Measurements from ENCODE around the gene GAK.

GAK gene

DNA sequence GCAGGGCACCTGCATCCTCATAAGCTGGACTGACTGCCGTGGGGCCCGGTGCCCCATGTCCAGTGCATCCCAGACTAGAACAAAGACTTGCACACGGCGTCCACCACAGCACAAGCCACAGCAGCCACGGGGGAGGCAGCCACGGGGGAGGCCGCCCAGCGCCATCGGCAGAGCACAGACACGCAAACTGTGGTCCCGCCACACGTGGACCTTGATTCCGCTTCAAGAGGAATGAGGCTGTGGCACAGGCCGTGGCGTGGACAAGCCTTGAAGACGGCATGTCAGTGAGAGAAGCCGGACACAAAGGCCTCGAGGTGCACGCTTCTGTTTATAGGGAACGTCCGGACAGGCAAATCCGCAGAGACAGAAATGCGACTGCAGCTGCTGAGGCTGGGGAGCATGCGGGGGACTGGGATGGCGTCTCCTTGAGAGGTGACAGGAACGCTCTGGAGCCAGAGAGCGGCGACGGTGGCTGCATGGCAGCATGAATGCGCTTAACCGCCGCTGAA, 96.1 kb downstream of the GAK start:
- no peaks in the 10 kb centered on the region for H3K4me1 ChIP-seq (ENCODE audit: control insufficient read depth in 1 of 2, insufficient read depth in 2 of 2, low read length in 2 of 2)
- peaks cover 4 to 7% of the 10 kb centered on the region in 2 donors for H3K27me3 ChIP-seq (ENCODE audit: control insufficient read depth in 1 of 2, insufficient read depth in 2 of 2, low read length in 2 of 2)
- no peaks in the 10 kb centered on the region for H3K36me3 ChIP-seq (ENCODE audit: control insufficient read depth in 1 of 2, insufficient read depth in 2 of 2, low read length in 2 of 2)
- H3K27ac ChIP-seq (ENCODE audit: low read depth, low read length), result no peak overlapping the region
- H3K4me3 ChIP-seq (ENCODE audit: low read depth in 1 of 2, low read length in 2 of 2), result no peak overlapping the region
- no peak overlapping the region for H3K9ac ChIP-seq (ENCODE audit: low read depth in 1 of 2, low read length in 2 of 2)
- H3K9me3 ChIP-seq (ENCODE audit: control insufficient read depth in 1 of 2, low read length in 2 of 2), result peaks cover 17 to 19% of the 10 kb centered on the region in 2 donors

DNA sequence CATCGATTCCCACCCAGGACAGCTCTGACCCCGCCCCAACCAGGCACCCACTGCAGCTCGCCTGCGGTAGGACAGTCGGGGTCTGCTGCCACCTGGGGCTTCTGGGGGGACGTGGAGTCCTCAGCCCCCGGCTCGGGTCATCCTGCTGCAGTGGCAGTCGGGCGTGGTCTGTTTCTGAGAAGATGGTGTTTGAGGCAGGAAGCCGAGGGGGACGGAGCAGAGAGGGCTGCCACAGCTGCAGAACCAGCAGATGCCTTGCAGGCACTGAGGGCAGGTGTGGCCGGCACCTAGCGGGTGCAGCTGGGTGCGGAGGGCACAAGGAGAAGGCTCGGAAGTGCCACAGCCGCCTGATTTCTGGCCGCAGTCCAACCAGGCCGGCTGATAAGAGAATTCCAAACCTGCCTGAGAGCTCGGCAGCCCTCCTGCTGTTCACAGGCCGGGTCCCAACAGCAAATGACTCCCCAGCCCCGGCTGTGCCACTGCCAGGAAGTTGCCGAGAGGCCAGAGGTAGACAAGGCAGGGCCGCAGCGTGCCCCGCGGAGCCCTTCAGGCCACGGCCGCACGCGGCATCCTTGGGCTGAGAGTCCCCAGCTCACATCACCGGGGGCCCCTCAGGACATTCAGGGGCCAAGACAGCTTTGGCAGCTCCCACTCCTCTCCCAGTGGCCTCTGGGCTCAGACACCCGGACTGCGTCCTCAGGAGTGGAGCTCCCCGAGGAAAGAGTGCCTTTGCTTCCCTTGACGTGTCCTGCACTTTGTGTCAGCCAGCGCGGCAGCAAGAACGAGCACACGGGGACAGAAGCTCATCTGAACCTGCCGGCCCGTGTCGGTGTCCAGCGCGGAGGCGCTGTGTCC, 96.7 kb downstream of the GAK start:
- Histone ChIP-seq H3K36me3 (ENCODE audit: control insufficient read depth in 1 of 2, insufficient read depth in 2 of 2, low read length in 2 of 2) (no peaks in the 10 kb centered on the region), H3K4me1 (ENCODE audit: control insufficient read depth in 1 of 2, insufficient read depth in 2 of 2, low read length in 2 of 2) (no peaks in the 10 kb centered on the region), H3K27me3 (ENCODE audit: control insufficient read depth in 1 of 2, insufficient read depth in 2 of 2, low read length in 2 of 2) (peaks cover 7 to 9% of the 10 kb centered on the region in 2 donors), H3K27ac (ENCODE audit: low read depth, low read length) (no peak overlapping the region), H3K4me3 (ENCODE audit: low read depth in 1 of 2, low read length in 2 of 2) (no peak overlapping the region), H3K9me3 (ENCODE audit: control insufficient read depth in 1 of 2, low read length in 2 of 2) (peaks cover 17 to 19% of the 10 kb centered on the region in 2 donors), H3K9ac (ENCODE audit: low read depth in 1 of 2, low read length in 2 of 2) (no peak overlapping the region)

DNA sequence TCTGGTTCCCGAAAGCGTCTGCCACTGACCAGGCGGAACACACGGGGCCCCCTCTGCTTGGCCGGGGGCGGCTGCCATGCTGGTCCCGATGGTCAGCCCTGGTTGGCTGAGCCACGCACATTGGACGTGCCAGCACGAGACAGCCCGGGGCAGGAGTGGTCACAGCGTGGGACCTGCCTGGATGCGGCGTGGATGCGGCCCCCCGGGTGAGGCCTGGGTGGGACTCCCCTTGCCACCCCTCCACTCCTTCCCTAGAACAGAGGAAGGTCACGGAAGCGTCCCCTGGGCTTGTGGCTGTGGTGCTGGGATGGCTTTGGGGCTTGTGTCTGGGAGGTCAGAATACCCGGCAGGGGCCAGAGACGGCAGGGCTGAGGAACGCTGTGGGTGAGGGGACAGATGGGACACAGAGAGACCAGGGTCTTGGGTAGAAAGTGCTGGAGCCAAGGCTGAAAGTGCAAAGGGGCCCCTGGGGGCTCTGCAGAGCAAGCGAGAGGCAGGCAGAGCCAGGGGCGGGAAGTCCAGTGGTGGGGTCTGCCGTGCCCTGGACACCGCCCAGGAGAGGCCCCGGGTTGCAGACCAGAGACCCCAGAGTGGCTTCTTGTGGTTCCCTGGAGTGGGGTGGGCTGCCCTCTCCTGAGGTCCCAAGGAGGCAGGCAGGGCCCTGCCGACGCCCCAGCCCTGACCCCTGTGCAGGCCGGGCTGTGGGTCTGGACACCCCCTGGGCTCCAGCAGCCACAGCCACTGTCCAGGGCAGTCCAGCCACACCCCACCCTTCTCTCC, 97.6 kb downstream of the GAK start:
- Histone ChIP-seq H3K27ac (ENCODE audit: low read depth, low read length) (no peak overlapping the region), H3K27me3 (ENCODE audit: control insufficient read depth in 1 of 2, insufficient read depth in 2 of 2, low read length in 2 of 2) (peaks cover 7 to 11% of the 10 kb centered on the region in 2 donors), H3K9me3 (ENCODE audit: control insufficient read depth in 1 of 2, low read length in 2 of 2) (peaks cover 17 to 19% of the 10 kb centered on the region in 2 donors), H3K4me1 (ENCODE audit: control insufficient read depth in 1 of 2, insufficient read depth in 2 of 2, low read length in 2 of 2) (no peaks in the 10 kb centered on the region), H3K4me3 (ENCODE audit: low read depth in 1 of 2, low read length in 2 of 2) (no peak overlapping the region), H3K9ac (ENCODE audit: low read depth in 1 of 2, low read length in 2 of 2) (no peak overlapping the region), H3K36me3 (ENCODE audit: control insufficient read depth in 1 of 2, insufficient read depth in 2 of 2, low read length in 2 of 2) (no peaks in the 10 kb centered on the region)

DNA sequence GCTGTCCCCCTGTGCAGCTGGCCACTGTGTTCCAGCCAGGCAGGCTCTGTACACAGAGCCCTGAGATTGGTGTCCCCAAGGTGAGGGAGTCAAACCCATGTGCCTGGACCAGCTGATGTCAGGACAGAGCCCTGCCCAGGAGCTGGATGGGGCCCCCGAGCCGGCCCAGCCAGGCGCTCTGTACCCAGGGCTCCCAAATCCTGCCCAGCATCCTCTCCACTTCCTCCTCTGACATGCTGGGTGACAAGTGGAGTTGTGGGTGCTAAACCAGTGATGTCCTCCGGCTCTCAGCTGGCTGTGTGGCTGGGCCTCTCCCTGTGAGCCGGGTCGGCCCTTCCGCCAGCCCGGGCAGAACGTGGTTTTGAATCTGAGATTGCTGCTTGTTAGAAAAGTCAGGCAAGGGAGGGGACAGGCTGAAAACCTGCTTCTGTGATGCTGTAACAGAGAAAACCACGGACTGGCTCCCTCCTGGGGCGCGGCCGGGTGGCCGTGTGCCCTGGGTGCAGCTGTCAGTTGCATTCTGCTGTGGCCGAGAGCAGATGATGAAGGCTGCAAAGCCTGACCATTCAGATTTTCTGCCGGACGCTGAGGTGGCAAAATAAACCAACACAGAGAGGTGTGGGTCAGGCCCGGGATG, 98.3 kb downstream of the GAK start:
- Histone ChIP-seq H3K9me3 (ENCODE audit: control insufficient read depth in 1 of 2, low read length in 2 of 2) (peaks cover 17 to 19% of the 10 kb centered on the region in 2 donors), H3K27me3 (ENCODE audit: control insufficient read depth in 1 of 2, insufficient read depth in 2 of 2, low read length in 2 of 2) (peaks cover 7 to 17% of the 10 kb centered on the region in 2 donors), H3K36me3 (ENCODE audit: control insufficient read depth in 1 of 2, insufficient read depth in 2 of 2, low read length in 2 of 2) (no peaks in the 10 kb centered on the region), H3K4me3 (ENCODE audit: low read depth in 1 of 2, low read length in 2 of 2) (no peak overlapping the region), H3K9ac (ENCODE audit: low read depth in 1 of 2, low read length in 2 of 2) (no peak overlapping the region), H3K4me1 (ENCODE audit: control insufficient read depth in 1 of 2, insufficient read depth in 2 of 2, low read length in 2 of 2) (no peaks in the 10 kb centered on the region), H3K27ac (ENCODE audit: low read depth, low read length) (no peak overlapping the region)

DNA sequence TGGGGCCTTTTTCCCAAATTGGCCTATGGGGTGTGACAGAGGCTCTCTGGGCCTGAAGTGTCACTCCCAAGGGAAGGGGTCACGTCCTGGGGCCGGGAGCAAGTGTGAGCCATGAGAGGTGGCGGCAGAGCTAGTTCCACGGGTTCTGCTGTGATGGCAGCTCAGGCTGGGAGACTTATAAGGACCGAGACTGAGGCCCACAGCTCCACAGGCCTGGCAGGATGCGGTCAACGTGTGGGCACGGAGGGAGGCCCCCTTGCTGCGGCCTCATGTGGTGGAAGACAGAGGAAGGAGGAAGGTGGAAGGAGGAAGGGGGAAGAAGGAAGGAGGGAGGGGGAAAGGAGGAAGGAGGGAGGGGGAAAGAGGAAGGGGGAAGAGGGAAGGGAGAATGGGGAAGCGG, 99.0 kb downstream of the GAK start:
- peaks cover 12 to 24% of the 10 kb centered on the region in 2 donors for H3K27me3 ChIP-seq (ENCODE audit: control insufficient read depth in 1 of 2, insufficient read depth in 2 of 2, low read length in 2 of 2)
- no peaks in the 10 kb centered on the region for H3K4me1 ChIP-seq (ENCODE audit: control insufficient read depth in 1 of 2, insufficient read depth in 2 of 2, low read length in 2 of 2)
- no peak overlapping the region for H3K4me3 ChIP-seq (ENCODE audit: low read depth in 1 of 2, low read length in 2 of 2)
- no peak overlapping the region for H3K27ac ChIP-seq (ENCODE audit: low read depth, low read length)
- no peaks in the 10 kb centered on the region for H3K36me3 ChIP-seq (ENCODE audit: control insufficient read depth in 1 of 2, insufficient read depth in 2 of 2, low read length in 2 of 2)
- no peak overlapping the region for H3K9ac ChIP-seq (ENCODE audit: low read depth in 1 of 2, low read length in 2 of 2)
- H3K9me3 ChIP-seq (ENCODE audit: control insufficient read depth in 1 of 2, low read length in 2 of 2), result peaks cover 17% of the 10 kb centered on the region in 2 donors

DNA sequence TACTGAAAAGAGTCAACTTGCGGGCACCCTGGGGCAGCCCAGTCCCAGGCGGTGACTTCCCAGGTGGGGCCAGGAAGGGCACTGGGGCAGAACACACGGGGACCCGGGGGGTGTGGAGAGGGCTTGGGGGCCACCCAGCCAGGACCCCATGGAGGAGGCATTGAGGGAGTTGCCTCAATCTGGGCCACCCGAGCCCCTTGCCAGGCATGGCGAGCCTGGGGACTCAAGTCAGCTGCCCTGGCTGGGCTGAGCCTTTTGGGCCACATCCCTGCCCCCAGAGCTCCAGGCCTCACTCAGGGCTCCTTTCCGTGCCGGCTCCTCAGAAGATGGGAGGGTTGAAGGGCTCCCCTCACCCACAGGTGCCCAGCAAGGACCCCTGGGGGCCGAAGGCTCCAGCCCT, 99.6 kb downstream of the GAK start:
- Histone ChIP-seq H3K27ac (ENCODE audit: low read depth, low read length) (no peak overlapping the region), H3K27me3 (ENCODE audit: control insufficient read depth in 1 of 2, insufficient read depth in 2 of 2, low read length in 2 of 2) (peaks cover 18 to 31% of the 10 kb centered on the region in 2 donors), H3K9ac (ENCODE audit: low read depth in 1 of 2, low read length in 2 of 2) (no peak overlapping the region), H3K4me1 (ENCODE audit: control insufficient read depth in 1 of 2, insufficient read depth in 2 of 2, low read length in 2 of 2) (no peaks in the 10 kb centered on the region), H3K9me3 (ENCODE audit: control insufficient read depth in 1 of 2, low read length in 2 of 2) (peaks cover 10 to 12% of the 10 kb centered on the region in 2 donors), H3K36me3 (ENCODE audit: control insufficient read depth in 1 of 2, insufficient read depth in 2 of 2, low read length in 2 of 2) (no peaks in the 10 kb centered on the region), H3K4me3 (ENCODE audit: low read depth in 1 of 2, low read length in 2 of 2) (no peak overlapping the region)

DNA sequence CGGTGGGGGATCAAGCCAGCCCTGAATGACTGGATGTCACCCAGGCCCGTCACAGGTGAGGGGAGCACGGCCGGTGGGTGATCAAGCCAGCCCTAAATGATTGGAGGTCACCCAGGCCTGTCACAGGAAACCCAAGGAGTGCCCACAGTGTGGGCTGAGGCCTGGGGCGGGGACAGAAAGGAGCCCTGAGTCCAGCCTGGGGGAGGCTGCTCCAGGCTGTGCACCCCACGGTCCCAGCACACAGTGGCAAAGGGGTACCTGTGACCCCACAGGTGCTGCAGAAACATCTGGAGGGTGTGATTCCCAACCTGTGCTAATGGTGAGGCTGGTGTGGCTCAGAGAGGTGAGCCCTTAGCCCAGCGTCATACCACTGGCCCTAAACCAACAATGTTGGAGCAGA, 100.0 kb downstream of the GAK start:
- no peak overlapping the region for H3K9ac ChIP-seq (ENCODE audit: low read depth in 1 of 2, low read length in 2 of 2)
- H3K27me3 ChIP-seq (ENCODE audit: control insufficient read depth in 1 of 2, insufficient read depth in 2 of 2, low read length in 2 of 2), result peaks cover 22 to 35% of the 10 kb centered on the region in 2 donors
- no peaks in the 10 kb centered on the region for H3K4me1 ChIP-seq (ENCODE audit: control insufficient read depth in 1 of 2, insufficient read depth in 2 of 2, low read length in 2 of 2)
- no peak overlapping the region for H3K4me3 ChIP-seq (ENCODE audit: low read depth in 1 of 2, low read length in 2 of 2)
- H3K36me3 ChIP-seq (ENCODE audit: control insufficient read depth in 1 of 2, insufficient read depth in 2 of 2, low read length in 2 of 2), result no peaks in the 10 kb centered on the region
- no peak overlapping the region for H3K27ac ChIP-seq (ENCODE audit: low read depth, low read length)
- H3K9me3 ChIP-seq (ENCODE audit: control insufficient read depth in 1 of 2, low read length in 2 of 2), result peaks cover 6 to 7% of the 10 kb centered on the region in 2 donors

DNA sequence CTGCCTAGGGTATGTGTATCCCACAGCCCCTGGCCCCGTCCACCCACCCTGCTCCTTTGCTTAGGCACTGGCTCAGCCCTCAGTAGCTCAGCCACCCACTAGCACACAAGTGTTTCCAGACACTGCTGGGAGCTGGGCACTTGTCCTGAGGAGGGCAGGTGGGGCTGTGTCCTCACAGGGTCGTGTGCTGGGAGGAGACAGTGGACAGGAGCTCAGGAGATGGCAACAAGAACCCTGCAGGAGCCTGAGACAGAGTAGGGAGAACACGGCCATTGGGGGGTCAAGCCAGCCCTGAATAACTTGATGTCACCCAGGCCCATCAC, 100.7 kb downstream of the GAK start:
- H3K4me1 ChIP-seq (ENCODE audit: control insufficient read depth in 1 of 2, insufficient read depth in 2 of 2, low read length in 2 of 2), result no peaks in the 10 kb centered on the region
- H3K4me3 ChIP-seq (ENCODE audit: low read depth in 1 of 2, low read length in 2 of 2), result no peak overlapping the region
- H3K9ac ChIP-seq (ENCODE audit: low read depth in 1 of 2, low read length in 2 of 2), result no peak overlapping the region
- H3K27me3 ChIP-seq (ENCODE audit: control insufficient read depth in 1 of 2, insufficient read depth in 2 of 2, low read length in 2 of 2), result peaks cover 22 to 35% of the 10 kb centered on the region in 2 donors
- H3K9me3 ChIP-seq (ENCODE audit: control insufficient read depth in 1 of 2, low read length in 2 of 2), result peaks cover 4 to 6% of the 10 kb centered on the region in 2 donors
- H3K36me3 ChIP-seq (ENCODE audit: control insufficient read depth in 1 of 2, insufficient read depth in 2 of 2, low read length in 2 of 2), result no peaks in the 10 kb centered on the region
- no peak overlapping the region for H3K27ac ChIP-seq (ENCODE audit: low read depth, low read length)

DNA sequence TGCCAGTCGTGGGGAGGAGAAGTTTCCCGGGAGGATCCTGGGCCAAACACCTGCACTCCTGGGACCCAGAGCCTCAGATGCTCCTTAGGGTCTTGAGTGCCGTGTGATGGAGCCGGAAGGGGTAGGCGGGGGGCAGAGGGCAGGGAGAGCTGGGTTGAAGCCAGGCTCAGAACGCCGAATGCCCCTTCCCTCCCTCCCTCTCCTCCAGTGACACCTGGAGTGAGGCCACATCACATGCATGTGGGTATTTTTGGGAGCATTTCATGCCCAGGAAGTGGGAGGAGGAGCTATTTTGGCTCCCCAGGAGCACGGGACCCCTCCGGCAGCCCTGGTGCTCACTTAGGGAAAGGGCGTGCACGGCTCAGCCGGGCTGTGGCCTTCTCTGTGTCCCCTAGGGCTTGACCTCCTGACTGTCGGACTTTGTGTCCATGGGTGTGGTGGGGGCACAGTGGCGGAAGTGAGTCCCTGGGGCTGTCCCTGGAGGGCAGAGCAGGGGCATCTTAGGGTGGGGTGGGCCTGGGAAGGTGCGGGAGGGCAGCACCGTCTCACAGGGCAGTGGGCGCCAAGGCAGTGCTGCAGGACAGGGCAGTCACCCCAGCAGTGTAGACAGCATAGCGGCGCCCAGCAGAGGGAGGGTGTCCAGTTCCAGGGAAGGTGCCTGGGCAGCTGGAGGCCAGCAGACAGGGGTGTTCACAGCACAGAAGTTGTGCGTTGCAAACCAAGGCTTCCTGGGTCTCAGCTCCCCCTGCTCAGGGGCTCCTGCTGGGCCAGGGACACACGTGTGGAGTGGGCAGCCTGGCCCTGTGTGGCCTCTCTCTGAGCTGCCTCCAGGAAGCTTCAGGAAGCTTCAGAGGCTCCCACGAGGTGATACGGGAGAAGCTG, 101.3 kb downstream of the GAK start:
- H3K9me3 ChIP-seq (ENCODE audit: control insufficient read depth in 1 of 2, low read length in 2 of 2), result peaks cover 4 to 6% of the 10 kb centered on the region in 2 donors
- no peak overlapping the region for H3K9ac ChIP-seq (ENCODE audit: low read depth in 1 of 2, low read length in 2 of 2)
- no peaks in the 10 kb centered on the region for H3K4me1 ChIP-seq (ENCODE audit: control insufficient read depth in 1 of 2, insufficient read depth in 2 of 2, low read length in 2 of 2)
- no peaks in the 10 kb centered on the region for H3K36me3 ChIP-seq (ENCODE audit: control insufficient read depth in 1 of 2, insufficient read depth in 2 of 2, low read length in 2 of 2)
- H3K27ac ChIP-seq (ENCODE audit: low read depth, low read length), result no peak overlapping the region
- peaks cover 22 to 35% of the 10 kb centered on the region in 2 donors for H3K27me3 ChIP-seq (ENCODE audit: control insufficient read depth in 1 of 2, insufficient read depth in 2 of 2, low read length in 2 of 2)
- no peak overlapping the region for H3K4me3 ChIP-seq (ENCODE audit: low read depth in 1 of 2, low read length in 2 of 2)

Data from duodenal mucosa (tissue), 2 donors.